Left colon (tissue), 2 donors: Measurements from ENCODE around the gene XAB2. TPM values are rescaled to one million over a fixed set of nuclear protein-coding genes. Genes with fewer than 3 reads are reported as not detected.
"Not testable (repeated sequence)": the region's sequence is repeated elsewhere in the genome, so short reads cannot be mapped to it uniquely, and the experiment has no call there.

ENCODE experiments used
- ATAC-seq: fragments of 200-7000 bp; cut with Tn5 transposase; one replicate; pipeline ENCODE4 v1.9.1; 2020; ENCODE audit warnings: mild to moderate bottlenecking, moderate library complexity
- DNase-seq, 2 donors: peaks; one replicate each; pipeline ENCODE4 v3.0.0-alpha.2; 2020
- intact Hi-C, 2 donors: fragments of 100-400 bp; cut with DNase I in 1 of 2; cut with micrococcal nuclease in 1 of 2; formaldehyde crosslinking; loops; one replicate each; pipeline versions ENCODE4 v1.11.2 to v1.14.0; 2022; cut with DNase I, micrococcal nuclease
- total RNA-seq, 2 donors: library from RNA; stranded (reverse); fragmentation: NEBNext Ultra II Directional; extraction: Animal tissue kit (Norgen Biotek cat#: 25700); gene quantifications; one replicate each; pipeline ENCODE4 v1.2.1, GENCODE V29; 2021
- donor health status: DM: no; HTN: no; CAD: no.
- donor health status: DM: yes; HTN: yes; CAD: no.

The XAB2 gene
- total RNA-seq, 2 donors from 2014 or later: 23.6 to 29.4 TPM

- no peak for ATAC-seq
- DNase-seq: no peak
- intact Hi-C loops: no loop called here
These were observed 25.1 kb upstream of the XAB2 start for GRCh38 chr19:7654401-7654800.

- intact Hi-C loops: no loop called here
- ATAC-seq (peak; percentile 75), DNase-seq (peak; percentile 75 to 82)
These were observed 22.8 kb upstream of the XAB2 start for GRCh38 chr19:7652061-7652641.

GRCh38 chr19:7650148-7650547 lies 20.8 kb upstream of the XAB2 start:
- no peak for DNase-seq
- intact Hi-C loops: no loop called here
- ATAC-seq: no peak

GRCh38 chr19:7648265-7649014 lies 19.1 kb upstream of the XAB2 start:
- intact Hi-C loops: no loop called here
- no peak for ATAC-seq
- no peak for DNase-seq

GRCh38 chr19:7647156-7647555 lies 17.8 kb upstream of the XAB2 start:
- intact Hi-C loops: no loop called here
- DNase-seq (no peak), ATAC-seq (peak; percentile 2)

- no peak for ATAC-seq
- no peak for DNase-seq
- intact Hi-C loops: no loop called here
These were observed 17.0 kb upstream of the XAB2 start for GRCh38 chr19:7646426-7646700.

- ATAC-seq (no peak), DNase-seq (no peak)
- intact Hi-C loops: no loop called here
These were observed 16.5 kb upstream of the XAB2 start for GRCh38 chr19:7645656-7646425.

GRCh38 chr19:7645163-7645562 lies 15.8 kb upstream of the XAB2 start:
- peak; percentile 1 for ATAC-seq
- intact Hi-C loops: no loop called here
- DNase-seq: no peak

GRCh38 chr19:7644550-7644877 lies 15.2 kb upstream of the XAB2 start:
- no peak for DNase-seq
- intact Hi-C loops: no loop called here
- ATAC-seq: no peak

GRCh38 chr19:7643629-7644549 lies 14.5 kb upstream of the XAB2 start:
- intact Hi-C loops: not testable (repeated sequence)
- ATAC-seq: peak; percentile 40
- DNase-seq: peak in 1 of 2 donors; percentile 54

- no peak for DNase-seq
- intact Hi-C loops: no loop called here
- ATAC-seq: no peak
These were observed 13.7 kb upstream of the XAB2 start for GRCh38 chr19:7643031-7643415.

GRCh38 chr19:7642295-7643030 lies 13.1 kb upstream of the XAB2 start:
- intact Hi-C loops: no loop called here
- ATAC-seq (no peak), DNase-seq (no peak)

GRCh38 chr19:7641290-7642276 lies 12.2 kb upstream of the XAB2 start:
- ATAC-seq (no peak), DNase-seq (no peak)
- intact Hi-C loops: no loop called here

GRCh38 chr19:7640803-7641202 lies 11.5 kb upstream of the XAB2 start:
- intact Hi-C loops: no loop called here
- DNase-seq (no peak), ATAC-seq (no peak)

GRCh38 chr19:7639863-7640348 lies 10.6 kb upstream of the XAB2 start:
- ATAC-seq: no peak
- intact Hi-C loops: no loop called here
- no peak for DNase-seq

GRCh38 chr19:7638802-7639465 lies 9.6 kb upstream of the XAB2 start:
- ATAC-seq (no peak), DNase-seq (no peak)
- intact Hi-C loops: no loop called here
